ENCODE data around the gene KRT83.

KRT83 gene

GRCh38 chr12:52267266-52267665, 53.9 kb downstream of the KRT83 start (continued):
- TF ChIP-seq PRDM4 (tag by site-specific recombination; IDR thresholded peaks at IDR 0.05) (no peak), PRDM6 (tag by site-specific recombination; IDR thresholded peaks at IDR 0.05) (no peak), SP3 (tag by site-specific recombination; IDR thresholded peaks at IDR 0.05) (no peak), ZNF19 (tag by site-specific recombination; IDR thresholded peaks at IDR 0.05; ENCODE audit: low read depth) (no peak)

GRCh38 chr12:52266514-52266913, 54.7 kb downstream of the KRT83 start:
- Histone ChIP-seq H3K4me3 (ENCODE audit: low read depth, low read length) (no peak overlapping the region), H3K9me3 (ENCODE audit: control insufficient read depth, insufficient read depth, low read depth, low read length) (no peaks in the 10 kb centered on the region), H3K4me1 (ENCODE audit: control insufficient read depth, insufficient read depth, low read length) (peaks cover 6% of the 10 kb centered on the region), H3K36me3 (ENCODE audit: control insufficient read depth in 2 of 2, insufficient read depth in 1 of 2, low read length in 2 of 2) (no peaks in the 10 kb centered on the region), H3K27ac (ENCODE audit: extremely low read depth, low read depth, low read length) (no peak overlapping the region)
- POLR2A ChIA-PET = no interaction called here
- TF ChIP-seq ZNF449 (tag by site-specific recombination; IDR thresholded peaks at IDR 0.05) (no peak), ZNF221 (tag by site-specific recombination; IDR thresholded peaks at IDR 0.05; ENCODE audit: borderline replicate concordance) (no peak), ZNF529 (tag by site-specific recombination; IDR thresholded peaks at IDR 0.05; ENCODE audit: insufficient replicate concordance) (no peak), HOXA7 (CRISPR knock-in tag; IDR thresholded peaks at IDR 0.05; ENCODE audit: borderline replicate concordance) (no peak), ZNF362 (tag by site-specific recombination; IDR thresholded peaks at IDR 0.05) (no peak), ZNF623 (tag by site-specific recombination; IDR thresholded peaks at IDR 0.05) (no peak), OSR2 (tag by site-specific recombination; IDR thresholded peaks at IDR 0.05) (no peak), ZBTB11 (tag by site-specific recombination; conservative IDR thresholded peaks at IDR 0.05; ENCODE audit: low read depth) (no peak)
- CTCF ChIA-PET = interaction anchor here (0.6 to 10.0 kb wide), 6 partner anchors 12 to 307 kb away, joined by 3 to 98 read pairs (median 5); partner anchors contain the start of gene KRT74

- Histone ChIP-seq H3K4me1 (ENCODE audit: control insufficient read depth, insufficient read depth, low read length) (peaks cover 18% of the 10 kb centered on the region), H3K27ac (ENCODE audit: extremely low read depth, low read depth, low read length) (no peak overlapping the region), H3K36me3 (ENCODE audit: control insufficient read depth in 2 of 2, insufficient read depth in 1 of 2, low read length in 2 of 2) (no peaks in the 10 kb centered on the region), H3K9me3 (ENCODE audit: control insufficient read depth, insufficient read depth, low read depth, low read length) (no peaks in the 10 kb centered on the region), H3K4me3 (ENCODE audit: low read depth, low read length) (no peak overlapping the region)
- ChIA-PET POLR2A (no interaction called here), CTCF (interaction anchor here (0.7 to 10.0 kb wide), 5 partner anchors 14 to 51 kb away, joined by 3 to 98 read pairs (median 3); no protein-coding TSS in a partner anchor)
- no peak for TF ChIP-seq ZNF37A (tag by site-specific recombination; IDR thresholded peaks at IDR 0.05)
- TF ChIP-seq ZNF510 (tag by site-specific recombination; IDR thresholded peaks at IDR 0.05; ENCODE audit: insufficient replicate concordance) = no peak
- no peak for TF ChIP-seq ZBTB17 (tag by site-specific recombination; IDR thresholded peaks at IDR 0.05)
- TF ChIP-seq MYNN (tag by site-specific recombination; IDR thresholded peaks at IDR 0.05; ENCODE audit: borderline replicate concordance) = no peak
- no peak for TF ChIP-seq PATZ1 (tag by site-specific recombination; IDR thresholded peaks at IDR 0.05)
- TF ChIP-seq ZNF707 (tag by site-specific recombination; IDR thresholded peaks at IDR 0.05) = no peak
- no peak for TF ChIP-seq ZNF639 (tag by site-specific recombination; IDR thresholded peaks at IDR 0.05)
These were observed 56.8 kb downstream of the KRT83 start for GRCh38 chr12:52264435-52264825.

Data from HEK293 (cell line).